Neural progenitor cell (in vitro differentiated cells): Measurements from ENCODE around the gene GADL1. TPM values are rescaled to one million over a fixed set of nuclear protein-coding genes. Genes with fewer than 3 reads are reported as not detected.

Experiments
- DNase-seq: peaks from one replicate; pipeline ENCODE4 v3.0.0-alpha.2; 2016; ENCODE audit warnings: low spot score
- H2AFZ ChIP-seq: fragments of 200-600 bp; sonication (generic); replicated peaks from 2 replicates; pipeline ENCODE4 v1.6.1; 2016; ENCODE audit warnings: antibody characterized with exemption
- H3F3A ChIP-seq: fragments of 200-600 bp; sonication (generic); 2 replicates; pipeline ENCODE4 v1.6.1; 2016; ENCODE audit warnings: antibody characterized with exemption, low read depth
- H3K27ac ChIP-seq: fragments of 200-600 bp; sonication (generic); 2 replicates; pipeline ENCODE4 v1.5.1; 2016; ENCODE audit warnings: mild to moderate bottlenecking
- H3K27me3 ChIP-seq: fragments of 200-600 bp; sonication (generic); 2 replicates; pipeline ENCODE4 v1.6.1; 2016; ENCODE audit warnings: mild to moderate bottlenecking, moderate library complexity
- H3K36me3 ChIP-seq: fragments of 200-600 bp; sonication (generic); 2 replicates; pipeline ENCODE4 v1.5.1; 2016
- H3K4me1 ChIP-seq: fragments of 200-600 bp; sonication (generic); 2 replicates; pipeline ENCODE4 v1.6.1; 2016; ENCODE audit warnings: mixed run types
- H3K4me2 ChIP-seq: fragments of 200-600 bp; sonication (generic); 2 replicates; pipeline ENCODE4 v1.6.1; 2016
- H3K4me3 ChIP-seq: fragments of 200-600 bp; sonication (generic); 2 replicates; pipeline ENCODE4 v1.5.1; 2016
- H3K79me2 ChIP-seq: fragments of 200-600 bp; sonication (generic); 2 replicates; pipeline ENCODE4 v1.6.1; 2016; ENCODE audit warnings: low read depth
- H3K9ac ChIP-seq: fragments of 200-600 bp; sonication (generic); 2 replicates; pipeline ENCODE4 v1.6.1; 2016
- H3K9me3 ChIP-seq: fragments of 200-600 bp; sonication (generic); 2 replicates; pipeline ENCODE4 v1.5.1; 2016; ENCODE audit warnings: low read depth
- H4K20me1 ChIP-seq: fragments of 200-600 bp; sonication (generic); 2 replicates; pipeline ENCODE4 v1.6.1; 2016; ENCODE audit warnings: low read depth
- H3K27ac Mint-ChIP-seq: 3 replicates; pipeline ENCODE4 v1.8.0; 2021; ENCODE audit warnings: mixed read lengths
- H3K27me3 Mint-ChIP-seq: 2 replicates; pipeline ENCODE4 v1.8.0; 2022; ENCODE audit warnings: low read depth, mild to moderate bottlenecking, inconsistent platforms, moderate library complexity, mixed read lengths; ENCODE audit not compliant: insufficient read depth
- H3K36me3 Mint-ChIP-seq: 3 replicates; pipeline ENCODE4 v1.8.0; 2021; ENCODE audit warnings: mixed read lengths
- H3K4me1 Mint-ChIP-seq: 3 replicates; pipeline ENCODE4 v1.8.0; 2021; ENCODE audit warnings: mixed read lengths
- H3K4me3 Mint-ChIP-seq: 3 replicates; pipeline ENCODE4 v1.8.0; 2021; ENCODE audit warnings: mild to moderate bottlenecking, moderate library complexity, mixed read lengths
- H3K9me3 Mint-ChIP-seq: 3 replicates; pipeline ENCODE4 v1.8.0; 2020; ENCODE audit warnings: mixed read lengths
- CTCF ChIP-seq: fragments of 200-600 bp; sonication (generic); IDR thresholded peaks from 2 replicates; pipeline ENCODE4 v1.5.1; 2017; ENCODE audit warnings: antibody characterized with exemption, mild to moderate bottlenecking
- EZH2 ChIP-seq: fragments of 200-600 bp; sonication (generic); IDR thresholded peaks from 2 replicates; pipeline ENCODE4 v1.6.1; 2017; ENCODE audit warnings: antibody characterized with exemption, mild to moderate bottlenecking, moderate library complexity
- EZH2phosphoT487 ChIP-seq: fragments of 200-600 bp; sonication (generic); IDR thresholded peaks from 2 replicates; pipeline ENCODE4 v1.6.1; 2017; ENCODE audit warnings: antibody characterized with exemption
- total RNA-seq: library from RNA; depleted of rRNA; stranded (reverse); fragments of >200 nt; gene quantifications from 2 replicates; pipeline ENCODE4 v1.2.3, GENCODE V29; 2015; ENCODE audit warnings: low replicate concordance

Gene GADL1
- total RNA-seq, 1 donor from 2014 or later: not detected

- Mint-ChIP-seq H3K9me3 (no peaks in the 10 kb centered on the region), H3K27me3 (peaks cover 2% of the 10 kb centered on the region), H3K4me1 (no peaks in the 10 kb centered on the region), H3K4me3 (no peak overlapping the region), H3K27ac (no peak overlapping the region), H3K36me3 (no peaks in the 10 kb centered on the region)
- Histone ChIP-seq H3K36me3 (no peaks in the 10 kb centered on the region), H3K9me3 (no peaks in the 10 kb centered on the region), H3K4me2 (no peak overlapping the region), H2AFZ (no peak overlapping the region), H4K20me1 (no peaks in the 10 kb centered on the region), H3K27ac (no peak overlapping the region), H3K79me2 (no peaks in the 10 kb centered on the region), H3K27me3 (no peaks in the 10 kb centered on the region), H3K9ac (no peak overlapping the region), H3F3A (no peaks in the 10 kb centered on the region), H3K4me1 (peaks cover 4% of the 10 kb centered on the region), H3K4me3 (no peak overlapping the region)
- DNase-seq: no peak
- TF ChIP-seq CTCF (no peak), EZH2 (no peak), EZH2phosphoT487 (no peak)
These were observed 171.2 kb downstream of the GADL1 start for GRCh38 chr3:30723211-30723610.

- H3F3A ChIP-seq: no peaks in the 10 kb centered on the region
- H3K9me3 Mint-ChIP-seq: no peaks in the 10 kb centered on the region
- H3K36me3 ChIP-seq: no peaks in the 10 kb centered on the region
These were observed 173.2 kb downstream of the GADL1 start for GRCh38 chr3:30721314-30721634.

DNA sequence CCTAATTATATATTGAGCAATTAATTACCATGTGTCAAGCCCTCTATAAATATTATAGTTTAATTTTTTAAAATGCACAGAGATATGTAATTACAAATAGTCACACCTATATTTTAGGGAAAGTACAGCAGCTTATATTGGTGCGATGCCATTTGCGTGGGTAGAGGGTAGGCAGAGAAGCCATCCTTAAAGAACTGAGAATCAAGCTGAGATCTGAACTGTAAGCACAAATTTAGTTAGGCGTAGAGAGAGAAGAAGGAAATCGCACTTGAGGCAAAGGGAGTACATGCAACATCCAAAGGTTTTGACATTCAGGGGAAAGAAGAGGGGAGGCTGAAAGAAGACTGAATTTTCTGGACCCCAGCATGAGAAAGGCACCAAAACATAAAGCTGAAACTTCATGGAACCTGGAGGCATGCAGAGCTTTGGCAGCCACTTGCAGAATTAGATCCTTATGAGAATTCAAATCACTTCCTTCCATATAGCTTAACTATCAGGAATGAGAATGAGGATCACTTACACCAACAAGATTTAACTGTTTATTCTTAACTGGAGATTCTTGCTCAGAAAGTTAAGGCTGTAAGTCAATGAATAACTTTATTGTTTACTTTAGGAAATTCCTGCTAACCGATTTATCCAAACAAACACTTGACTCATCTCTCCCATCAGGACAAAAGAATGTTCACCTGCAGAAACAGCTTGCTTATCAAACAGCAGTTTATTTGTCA is 173.7 kb downstream of the GADL1 start:
- H3K27me3 Mint-ChIP-seq: peaks cover 2% of the 10 kb centered on the region
- H3K9me3 ChIP-seq: no peaks in the 10 kb centered on the region
- H3K36me3 ChIP-seq: no peaks in the 10 kb centered on the region
- no peaks in the 10 kb centered on the region for H3K79me2 ChIP-seq
- H3K9ac ChIP-seq: no peak overlapping the region
- H4K20me1 ChIP-seq: no peaks in the 10 kb centered on the region
- H3F3A ChIP-seq: no peaks in the 10 kb centered on the region
- H3K4me1 Mint-ChIP-seq: no peaks in the 10 kb centered on the region
- H3K27ac Mint-ChIP-seq: no peak overlapping the region
- DNase-seq: no peak
- H3K36me3 Mint-ChIP-seq: no peaks in the 10 kb centered on the region
- H3K4me1 ChIP-seq: no peaks in the 10 kb centered on the region
- H3K4me3 Mint-ChIP-seq: no peak overlapping the region
- H3K27me3 ChIP-seq: no peaks in the 10 kb centered on the region
- TF ChIP-seq EZH2: no peak
- TF ChIP-seq EZH2phosphoT487: no peak
- TF ChIP-seq CTCF: no peak
- no peak overlapping the region for H3K27ac ChIP-seq
- no peak overlapping the region for H3K4me3 ChIP-seq
- H2AFZ ChIP-seq: no peak overlapping the region
- H3K4me2 ChIP-seq: no peak overlapping the region
- H3K9me3 Mint-ChIP-seq: no peaks in the 10 kb centered on the region

More at GRCh38 chr3:30721314-30721634, 173.2 kb downstream of the GADL1 start:
- H3K79me2 ChIP-seq: no peaks in the 10 kb centered on the region
- no peak overlapping the region for H3K4me3 ChIP-seq
- Mint-ChIP-seq H3K36me3 (no peaks in the 10 kb centered on the region), H3K4me1 (no peaks in the 10 kb centered on the region), H3K27me3 (peaks cover 2% of the 10 kb centered on the region), H3K27ac (no peak overlapping the region), H3K4me3 (no peak overlapping the region)
- peaks cover 4% of the 10 kb centered on the region for H3K4me1 ChIP-seq
- H3K4me2 ChIP-seq: no peak overlapping the region
- H3K27me3 ChIP-seq: no peaks in the 10 kb centered on the region
- no peak overlapping the region for H2AFZ ChIP-seq
- no peak for TF ChIP-seq EZH2
- H3K27ac ChIP-seq: no peak overlapping the region
- no peak for DNase-seq
- H3K9me3 ChIP-seq: no peaks in the 10 kb centered on the region
- no peaks in the 10 kb centered on the region for H4K20me1 ChIP-seq
- H3K9ac ChIP-seq: no peak overlapping the region

GRCh38 chr3:30719536-30719935 is 174.9 kb downstream of the GADL1 start:
- H3K27me3 ChIP-seq: no peaks in the 10 kb centered on the region
- Mint-ChIP-seq H3K27ac (no peak overlapping the region), H3K4me3 (no peak overlapping the region), H3K27me3 (no peaks in the 10 kb centered on the region), H3K36me3 (no peaks in the 10 kb centered on the region), H3K9me3 (peaks cover 3% of the 10 kb centered on the region), H3K4me1 (no peaks in the 10 kb centered on the region)
- H3K79me2 ChIP-seq: no peaks in the 10 kb centered on the region
- TF ChIP-seq EZH2phosphoT487: no peak
- no peak for TF ChIP-seq EZH2
- TF ChIP-seq CTCF: no peak
- no peak overlapping the region for H3K4me2 ChIP-seq
- H3K4me3 ChIP-seq: no peak overlapping the region
- H3K9ac ChIP-seq: no peak overlapping the region
- no peak overlapping the region for H3K27ac ChIP-seq
- no peaks in the 10 kb centered on the region for H3K4me1 ChIP-seq
- no peaks in the 10 kb centered on the region for H3K9me3 ChIP-seq
- no peak overlapping the region for H2AFZ ChIP-seq
- no peaks in the 10 kb centered on the region for H3K36me3 ChIP-seq
- no peak for DNase-seq
- H3F3A ChIP-seq: no peaks in the 10 kb centered on the region
- no peaks in the 10 kb centered on the region for H4K20me1 ChIP-seq
